Panc1 (cell line): Measurements from ENCODE around the gene GPC3. TPM values are rescaled to one million over a fixed set of nuclear protein-coding genes. Genes with fewer than 3 reads are reported as not detected.

Experiments
- ATAC-seq: fragments of 200-7000 bp; cut with Tn5 transposase; 2 replicates; pipeline ENCODE4 v1.9.1; 2020; ENCODE audit warnings: mild to moderate bottlenecking, moderate library complexity
- BruUV-seq: library from RNA; stranded (reverse); fragments of 400-500 nt; replicated peaks from 2 replicates; lab custom pipeline; 2021; lab: Mats Ljungman, UMichigan
- CTCF ChIA-PET: fragments of 300-600 bp; sonication (Branson Sonifier 250); formaldehyde crosslinking; loops from one replicate; lab custom pipeline; 2022; ENCODE audit warnings: antibody characterized with exemption; lab: Charles Lee
- POLR2A ChIA-PET: fragments of 300-600 bp; sonication (Branson Sonifier 250); formaldehyde crosslinking; loops from one replicate; lab custom pipeline; 2022; ENCODE audit warnings: antibody characterized with exemption; lab: Charles Lee
- DNase-seq: peaks from one replicate; pipeline ENCODE4 v3.0.0-alpha.2; 2010; ENCODE audit warnings: low read depth, low spot score
- H3K27ac ChIP-seq: 2 replicates; pipeline ENCODE4 v1.5.1; 2011; ENCODE audit warnings: mild to moderate bottlenecking, low read length, inconsistent platforms
- H3K27me3 ChIP-seq: fragments of 200-500 bp; sonication (Bioruptor generic); 2 replicates; pipeline ENCODE4 v1.6.0; 2014; ENCODE audit warnings: low read length, inconsistent platforms; ENCODE audit not compliant: control insufficient read depth, insufficient read depth
- H3K36me3 ChIP-seq: fragments of 200-500 bp; sonication (Bioruptor generic); 2 replicates; pipeline ENCODE4 v1.5.1; 2014; ENCODE audit warnings: inconsistent platforms, mild to moderate bottlenecking, low read length, moderate library complexity; ENCODE audit not compliant: control insufficient read depth, insufficient read depth
- H3K4me1 ChIP-seq: 2 replicates; pipeline ENCODE4 v1.5.1; 2011; ENCODE audit warnings: inconsistent platforms, mild to moderate bottlenecking, low read length, moderate library complexity; ENCODE audit not compliant: control insufficient read depth, insufficient read depth
- H3K4me3 ChIP-seq, 2 experiments: 2 replicates each; pipeline ENCODE4 v1.5.1; 2011 to 2012; ENCODE audit warnings: low read depth in 2 of 2, low read length in 2 of 2, mild to moderate bottlenecking in 2 of 2, inconsistent platforms in 1 of 2, moderate library complexity in 1 of 2
- H3K9me3 ChIP-seq: fragments of 200-500 bp; sonication (Bioruptor generic); 2 replicates; pipeline ENCODE4 v1.5.1; 2014; ENCODE audit warnings: low read depth, mild to moderate bottlenecking, inconsistent platforms, low read length, moderate library complexity; ENCODE audit not compliant: control insufficient read depth, insufficient read depth
- POLR2AphosphoS5 ChIP-seq: IDR thresholded peaks from 2 replicates; pipeline ENCODE4 v1.6.1; 2012; ENCODE audit warnings: mild to moderate bottlenecking, low read depth, low read length, moderate library complexity
- SIN3A ChIP-seq: IDR thresholded peaks from 2 replicates; pipeline ENCODE4 v1.6.1; 2012; ENCODE audit warnings: low read depth, mild to moderate bottlenecking, low read length, moderate library complexity, borderline replicate concordance; ENCODE audit not compliant: insufficient read depth
- TCF7L2 ChIP-seq: IDR thresholded peaks from 2 replicates; pipeline ENCODE4 v1.6.1; 2011; ENCODE audit warnings: mild to moderate bottlenecking, low read depth, low read length, inconsistent platforms
- in situ Hi-C: cut with HindIII; loops from 2 replicates; pipeline ENCODE4 v1.10.0; 2016; ENCODE audit warnings: low sequenced_read_pairs, low pct_unique_long_range_greater_than_20kb
- intact Hi-C: fragments of 100-400 bp; cut with micrococcal nuclease; formaldehyde crosslinking; loops from one replicate; pipeline ENCODE4 v1.10.0; 2022; ENCODE audit not compliant: unreplicated experiment
- total RNA-seq: library from RNA; stranded (reverse); gene quantifications from one replicate; pipeline ENCODE4 v1.2.1, GENCODE V29; 2021; ENCODE audit not compliant: unreplicated experiment
- TF ChIP-seq, protein P1 (sequence below): fragments of 450-650 bp; IDR thresholded peaks from 2 replicates; pipeline ENCODE4 v1.5.1; 2017; ENCODE audit warnings: mild to moderate bottlenecking
- TF ChIP-seq, protein P2 (sequence below), 2 experiments: IDR thresholded peaks; 2 replicates each; pipeline ENCODE4 v1.6.1; 2011 to 2012; ENCODE audit warnings: low read depth in 2 of 2, control low read depth in 1 of 2, low read length in 1 of 2, mild to moderate bottlenecking in 1 of 2, moderate library complexity in 1 of 2; ENCODE audit not compliant: insufficient read depth in 1 of 2

The GPC3 gene
- total RNA-seq, 1 experiment from 2014 or later = 0.95 TPM

DNA sequence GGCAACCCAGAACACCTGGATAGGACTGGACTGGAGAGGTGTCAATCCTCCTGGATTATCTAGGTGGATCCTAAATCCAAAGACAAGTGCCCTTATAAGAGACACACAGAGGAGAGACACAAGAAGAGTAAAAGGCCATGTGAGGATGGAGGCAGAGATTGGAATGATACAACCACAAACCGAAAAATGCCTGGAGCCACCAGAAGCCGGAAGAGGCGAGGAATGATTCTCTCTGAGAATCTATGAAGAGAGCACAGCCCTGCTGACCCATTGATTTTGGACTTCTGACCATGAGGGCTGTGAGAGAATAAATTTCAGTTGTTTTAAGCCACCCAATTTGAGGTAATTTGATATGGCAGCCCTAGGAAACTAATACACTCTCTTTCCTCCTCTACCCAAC, 20.1 kb downstream of the GPC3 start:
- DNase-seq = no peak
- ChIA-PET CTCF (no interaction called here), POLR2A (no interaction called here)
- in situ Hi-C loops = no loop called here
- Histone ChIP-seq H3K4me1 (no peaks in the 10 kb centered on the region), H3K4me3 (no peak overlapping the region), H3K27me3 (peaks cover 15% of the 10 kb centered on the region), H3K27ac (no peak overlapping the region), H3K9me3 (no peaks in the 10 kb centered on the region), H3K36me3 (no peaks in the 10 kb centered on the region)
- intact Hi-C loops = no loop called here
- no peak for ATAC-seq
- BruUV-seq = no TSS peak
- TF ChIP-seq TCF7L2 (no peak), POLR2AphosphoS5 (no peak), SIN3A (no peak)
- TF ChIP-seq, protein P1, sequence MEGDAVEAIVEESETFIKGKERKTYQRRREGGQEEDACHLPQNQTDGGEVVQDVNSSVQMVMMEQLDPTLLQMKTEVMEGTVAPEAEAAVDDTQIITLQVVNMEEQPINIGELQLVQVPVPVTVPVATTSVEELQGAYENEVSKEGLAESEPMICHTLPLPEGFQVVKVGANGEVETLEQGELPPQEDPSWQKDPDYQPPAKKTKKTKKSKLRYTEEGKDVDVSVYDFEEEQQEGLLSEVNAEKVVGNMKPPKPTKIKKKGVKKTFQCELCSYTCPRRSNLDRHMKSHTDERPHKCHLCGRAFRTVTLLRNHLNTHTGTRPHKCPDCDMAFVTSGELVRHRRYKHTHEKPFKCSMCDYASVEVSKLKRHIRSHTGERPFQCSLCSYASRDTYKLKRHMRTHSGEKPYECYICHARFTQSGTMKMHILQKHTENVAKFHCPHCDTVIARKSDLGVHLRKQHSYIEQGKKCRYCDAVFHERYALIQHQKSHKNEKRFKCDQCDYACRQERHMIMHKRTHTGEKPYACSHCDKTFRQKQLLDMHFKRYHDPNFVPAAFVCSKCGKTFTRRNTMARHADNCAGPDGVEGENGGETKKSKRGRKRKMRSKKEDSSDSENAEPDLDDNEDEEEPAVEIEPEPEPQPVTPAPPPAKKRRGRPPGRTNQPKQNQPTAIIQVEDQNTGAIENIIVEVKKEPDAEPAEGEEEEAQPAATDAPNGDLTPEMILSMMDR = no peak
- TF ChIP-seq, protein P2, sequence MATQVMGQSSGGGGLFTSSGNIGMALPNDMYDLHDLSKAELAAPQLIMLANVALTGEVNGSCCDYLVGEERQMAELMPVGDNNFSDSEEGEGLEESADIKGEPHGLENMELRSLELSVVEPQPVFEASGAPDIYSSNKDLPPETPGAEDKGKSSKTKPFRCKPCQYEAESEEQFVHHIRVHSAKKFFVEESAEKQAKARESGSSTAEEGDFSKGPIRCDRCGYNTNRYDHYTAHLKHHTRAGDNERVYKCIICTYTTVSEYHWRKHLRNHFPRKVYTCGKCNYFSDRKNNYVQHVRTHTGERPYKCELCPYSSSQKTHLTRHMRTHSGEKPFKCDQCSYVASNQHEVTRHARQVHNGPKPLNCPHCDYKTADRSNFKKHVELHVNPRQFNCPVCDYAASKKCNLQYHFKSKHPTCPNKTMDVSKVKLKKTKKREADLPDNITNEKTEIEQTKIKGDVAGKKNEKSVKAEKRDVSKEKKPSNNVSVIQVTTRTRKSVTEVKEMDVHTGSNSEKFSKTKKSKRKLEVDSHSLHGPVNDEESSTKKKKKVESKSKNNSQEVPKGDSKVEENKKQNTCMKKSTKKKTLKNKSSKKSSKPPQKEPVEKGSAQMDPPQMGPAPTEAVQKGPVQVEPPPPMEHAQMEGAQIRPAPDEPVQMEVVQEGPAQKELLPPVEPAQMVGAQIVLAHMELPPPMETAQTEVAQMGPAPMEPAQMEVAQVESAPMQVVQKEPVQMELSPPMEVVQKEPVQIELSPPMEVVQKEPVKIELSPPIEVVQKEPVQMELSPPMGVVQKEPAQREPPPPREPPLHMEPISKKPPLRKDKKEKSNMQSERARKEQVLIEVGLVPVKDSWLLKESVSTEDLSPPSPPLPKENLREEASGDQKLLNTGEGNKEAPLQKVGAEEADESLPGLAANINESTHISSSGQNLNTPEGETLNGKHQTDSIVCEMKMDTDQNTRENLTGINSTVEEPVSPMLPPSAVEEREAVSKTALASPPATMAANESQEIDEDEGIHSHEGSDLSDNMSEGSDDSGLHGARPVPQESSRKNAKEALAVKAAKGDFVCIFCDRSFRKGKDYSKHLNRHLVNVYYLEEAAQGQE (IDR thresholded peaks at IDR 0.05; ENCODE audit: insufficient read depth in 1 of 2, low read depth in 2 of 2, low read length in 1 of 2) = no peak

DNA sequence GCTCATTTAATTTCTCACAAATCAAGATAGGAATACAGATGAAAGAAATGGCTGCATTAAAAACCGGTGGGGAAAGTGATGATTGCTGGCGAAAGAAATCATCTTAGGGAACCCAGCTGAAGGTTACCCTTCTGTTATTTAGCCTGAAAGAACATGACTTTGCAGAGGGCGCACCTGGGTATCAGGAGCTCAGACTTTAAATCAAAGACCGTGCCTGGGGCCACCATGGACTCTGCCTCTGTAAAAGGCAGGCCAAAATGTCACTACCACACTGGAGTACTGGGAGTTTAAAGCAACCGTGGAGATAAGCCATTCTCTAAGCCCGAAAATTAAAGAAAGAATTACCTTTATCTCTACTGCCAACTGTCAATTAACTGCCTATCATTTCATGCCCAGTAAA, 24.3 kb downstream of the GPC3 start:
- POLR2A ChIA-PET = no interaction called here
- no peak overlapping the region for H3K4me3 ChIP-seq
- CTCF ChIA-PET = interaction anchor here (0.5 kb wide), 1 partner anchor 69 kb away, joined by 3 read pairs; no protein-coding TSS in a partner anchor
- no peaks in the 10 kb centered on the region for H3K4me1 ChIP-seq
- no TSS peak for BruUV-seq
- intact Hi-C loops = no loop called here
- in situ Hi-C loops = no loop called here
- H3K27ac ChIP-seq = no peak overlapping the region
- TF ChIP-seq, protein P2 (IDR thresholded peaks at IDR 0.05; ENCODE audit: insufficient read depth in 1 of 2, low read depth in 2 of 2, low read length in 1 of 2) = no peak
- TF ChIP-seq POLR2AphosphoS5 = no peak
- no peak for TF ChIP-seq TCF7L2
- ATAC-seq (no peak), DNase-seq (no peak)
- H3K9me3 ChIP-seq = no peaks in the 10 kb centered on the region
- H3K27me3 ChIP-seq = peaks cover 6% of the 10 kb centered on the region; the same call in 1 of the 2 replicates
- H3K36me3 ChIP-seq = no peaks in the 10 kb centered on the region
